ENCODE results near the gene FOXL2NB. TPM values are rescaled to one million over a fixed set of nuclear protein-coding genes. Genes with fewer than 3 reads are reported as not detected.

FOXL2NB gene
- total RNA-seq, 4 donors from 2014 or later = not detected

DNA sequence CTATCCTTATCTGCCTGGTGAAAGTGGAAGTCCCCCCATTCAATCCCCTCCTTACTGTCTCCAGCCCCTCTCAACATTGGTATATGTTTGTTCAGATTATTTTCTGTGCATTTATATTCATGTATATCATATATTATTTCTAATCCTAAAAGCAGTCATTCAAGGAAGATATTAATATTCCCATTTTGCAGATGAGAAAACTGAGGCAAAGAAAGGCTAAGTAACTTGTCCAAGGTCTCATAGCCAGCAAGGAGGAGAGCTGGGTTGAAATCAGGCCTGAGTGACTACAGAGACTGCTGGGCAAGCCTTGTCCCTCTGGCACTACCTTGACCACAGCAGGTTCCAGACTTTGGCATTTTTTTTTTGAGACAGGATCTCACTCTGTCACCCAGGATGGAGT lies 29.0 kb downstream of the FOXL2NB start:
- Histone ChIP-seq H3K4me1 (no peaks in the 10 kb centered on the region), H3K4me3 (no peak overlapping the region), H3K27ac (no peak overlapping the region), H3K36me3 (no peaks in the 10 kb centered on the region), H3K9me3 (no peaks in the 10 kb centered on the region), H3K27me3 (no peaks in the 10 kb centered on the region)
- TF ChIP-seq POLR2AphosphoS5 (IDR thresholded peaks at IDR 0.05) (no peak), EP300 (IDR thresholded peaks at IDR 0.05; ENCODE audit: low read depth) (no peak), POLR2A (IDR thresholded peaks at IDR 0.05) (no peak)
- TF ChIP-seq, protein P1, sequence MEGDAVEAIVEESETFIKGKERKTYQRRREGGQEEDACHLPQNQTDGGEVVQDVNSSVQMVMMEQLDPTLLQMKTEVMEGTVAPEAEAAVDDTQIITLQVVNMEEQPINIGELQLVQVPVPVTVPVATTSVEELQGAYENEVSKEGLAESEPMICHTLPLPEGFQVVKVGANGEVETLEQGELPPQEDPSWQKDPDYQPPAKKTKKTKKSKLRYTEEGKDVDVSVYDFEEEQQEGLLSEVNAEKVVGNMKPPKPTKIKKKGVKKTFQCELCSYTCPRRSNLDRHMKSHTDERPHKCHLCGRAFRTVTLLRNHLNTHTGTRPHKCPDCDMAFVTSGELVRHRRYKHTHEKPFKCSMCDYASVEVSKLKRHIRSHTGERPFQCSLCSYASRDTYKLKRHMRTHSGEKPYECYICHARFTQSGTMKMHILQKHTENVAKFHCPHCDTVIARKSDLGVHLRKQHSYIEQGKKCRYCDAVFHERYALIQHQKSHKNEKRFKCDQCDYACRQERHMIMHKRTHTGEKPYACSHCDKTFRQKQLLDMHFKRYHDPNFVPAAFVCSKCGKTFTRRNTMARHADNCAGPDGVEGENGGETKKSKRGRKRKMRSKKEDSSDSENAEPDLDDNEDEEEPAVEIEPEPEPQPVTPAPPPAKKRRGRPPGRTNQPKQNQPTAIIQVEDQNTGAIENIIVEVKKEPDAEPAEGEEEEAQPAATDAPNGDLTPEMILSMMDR (IDR thresholded peaks at IDR 0.05) = no peak
- in situ Hi-C loops (cut with MboI; ENCODE audit: low pct_ligation_motif_present in 1 of 4, low pct_unique_long_range_greater_than_20kb in 1 of 4, low sequenced_read_pairs in 3 of 4) = no loop called here
- intact Hi-C loops (cut with DNase I; ENCODE audit: low total_unique reads) = no loop called here
- DNase-seq = no peak

DNA sequence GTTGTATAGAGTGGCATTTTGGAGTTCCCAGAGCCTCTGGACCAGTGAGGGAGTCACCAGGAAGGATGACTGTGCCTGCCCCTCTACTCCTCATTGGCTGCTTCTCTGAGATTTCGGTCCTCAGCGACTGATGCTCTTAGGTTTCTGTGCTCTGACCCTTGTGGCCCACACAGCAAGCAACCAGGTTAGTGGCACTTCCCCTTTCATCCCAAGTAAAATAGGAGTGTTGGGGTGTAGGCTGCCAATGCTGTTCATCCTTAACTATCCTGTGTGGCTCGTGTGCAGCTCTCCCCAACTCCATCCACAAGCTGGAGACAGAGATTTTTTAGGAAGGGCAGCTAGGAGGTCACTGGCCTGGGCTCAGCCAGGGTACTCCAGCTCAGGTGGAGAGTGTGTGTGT lies 37.8 kb downstream of the FOXL2NB start:
- no peak overlapping the region for H3K27ac ChIP-seq
- no peak for DNase-seq
- H3K4me3 ChIP-seq = no peak overlapping the region
- WGBS, 2 donors (ENCODE audit: low coverage in 1 of 2) = 56 to 60% methylated on average over 1 to 3 of the region's 3 CpGs
- H3K36me3 ChIP-seq = no peaks in the 10 kb centered on the region
- H3K9me3 ChIP-seq = no peaks in the 10 kb centered on the region
- H3K27me3 ChIP-seq = no peaks in the 10 kb centered on the region
- no peaks in the 10 kb centered on the region for H3K4me1 ChIP-seq
- in situ Hi-C loops (cut with MboI; ENCODE audit: low pct_ligation_motif_present in 1 of 4, low pct_unique_long_range_greater_than_20kb in 1 of 4, low sequenced_read_pairs in 3 of 4) (no loop called here), intact Hi-C loops (cut with DNase I; ENCODE audit: low total_unique reads) (loop anchor here (5.0 kb wide), 1 partner anchor 1593 kb away; no protein-coding TSS in a partner anchor)
- TF ChIP-seq EP300 (IDR thresholded peaks at IDR 0.05; ENCODE audit: low read depth) (no peak), POLR2A (IDR thresholded peaks at IDR 0.05) (no peak), POLR2AphosphoS5 (IDR thresholded peaks at IDR 0.05) (no peak)
- TF ChIP-seq, protein P1 (IDR thresholded peaks at IDR 0.05) = no peak

DNA sequence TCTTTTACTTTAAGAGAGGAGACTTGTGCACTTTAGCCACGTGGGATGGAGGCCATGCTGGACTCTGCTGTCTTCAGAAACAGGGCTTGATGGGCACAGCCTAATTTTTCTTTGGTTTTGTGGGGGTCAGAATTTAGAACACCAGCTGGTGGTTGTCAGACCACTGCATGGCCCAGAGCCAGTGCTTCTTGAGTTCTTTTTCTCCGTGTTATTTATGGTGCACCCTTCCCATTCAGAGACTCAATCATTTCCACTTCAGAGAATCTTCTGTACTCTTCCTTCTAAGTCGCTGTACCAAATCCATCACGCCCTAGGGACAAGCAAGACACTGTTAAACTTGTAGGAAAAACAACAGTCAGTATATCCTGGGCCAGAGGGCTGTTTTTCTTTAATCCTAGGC lies 38.9 kb downstream of the FOXL2NB start:
- WGBS, 2 donors (ENCODE audit: low coverage in 1 of 2) = 67 to 73% methylated on average over 4 of the region's 4 CpGs
- intact Hi-C loops (cut with DNase I; ENCODE audit: low total_unique reads) = loop anchor here (5.0 kb wide), 1 partner anchor 1594 kb away; no protein-coding TSS in a partner anchor
- Histone ChIP-seq H3K9me3 (no peaks in the 10 kb centered on the region), H3K27ac (no peak overlapping the region), H3K36me3 (no peaks in the 10 kb centered on the region), H3K27me3 (no peaks in the 10 kb centered on the region), H3K4me1 (no peaks in the 10 kb centered on the region), H3K4me3 (no peak overlapping the region)
- in situ Hi-C loops (cut with MboI; ENCODE audit: low pct_ligation_motif_present in 1 of 4, low pct_unique_long_range_greater_than_20kb in 1 of 4, low sequenced_read_pairs in 3 of 4) = no loop called here
- no peak for DNase-seq
- TF ChIP-seq POLR2AphosphoS5 (IDR thresholded peaks at IDR 0.05) (no peak), POLR2A (IDR thresholded peaks at IDR 0.05) (no peak), EP300 (IDR thresholded peaks at IDR 0.05; ENCODE audit: low read depth) (no peak)
- TF ChIP-seq, protein P1 (IDR thresholded peaks at IDR 0.05) = no peak

DNA sequence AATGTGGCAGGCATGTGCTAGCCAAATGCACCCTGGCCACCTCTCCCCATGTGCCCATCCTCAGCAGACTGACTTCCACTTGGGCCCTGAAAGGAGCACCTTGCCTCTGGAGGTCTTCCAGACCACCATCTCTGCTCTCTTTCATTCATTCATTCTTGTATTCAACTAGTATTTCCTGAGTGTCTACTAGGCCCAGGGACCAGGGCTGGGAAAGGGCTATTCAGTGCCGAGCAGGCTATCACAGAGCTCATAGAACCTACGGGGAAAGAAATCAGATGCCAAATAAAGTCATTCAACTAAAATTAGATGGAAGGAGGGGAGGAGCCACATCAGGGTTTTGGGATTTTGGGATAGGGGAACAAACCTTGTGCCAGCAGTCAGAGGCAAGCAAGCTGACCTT lies 40.2 kb downstream of the FOXL2NB start:
- no peak overlapping the region for H3K4me3 ChIP-seq
- TF ChIP-seq POLR2A (IDR thresholded peaks at IDR 0.05) = no peak
- TF ChIP-seq POLR2AphosphoS5 (IDR thresholded peaks at IDR 0.05) = no peak
- no peak for TF ChIP-seq EP300 (IDR thresholded peaks at IDR 0.05; ENCODE audit: low read depth)
- TF ChIP-seq, protein P1 (IDR thresholded peaks at IDR 0.05) = no peak
- no peak overlapping the region for H3K27ac ChIP-seq
- H3K36me3 ChIP-seq = no peaks in the 10 kb centered on the region
- WGBS, 2 donors (ENCODE audit: low coverage in 1 of 2) = 97 to 100% methylated on average over 2 of the region's 2 CpGs
- H3K9me3 ChIP-seq = no peaks in the 10 kb centered on the region
- intact Hi-C loops (cut with DNase I; ENCODE audit: low total_unique reads) = loop anchor here (5.0 kb wide), 1 partner anchor 1595 kb away; no protein-coding TSS in a partner anchor
- no peaks in the 10 kb centered on the region for H3K27me3 ChIP-seq
- no peak for DNase-seq
- H3K4me1 ChIP-seq = no peaks in the 10 kb centered on the region
- in situ Hi-C loops (cut with MboI; ENCODE audit: low pct_ligation_motif_present in 1 of 4, low pct_unique_long_range_greater_than_20kb in 1 of 4, low sequenced_read_pairs in 3 of 4) = no loop called here

Data from transverse colon (tissue), 4 donors.